ENCODE measurements around the gene DDX50.
A peak's percentile ranks its signal among the peaks of the same experiment; 100 is the strongest.

DNA sequence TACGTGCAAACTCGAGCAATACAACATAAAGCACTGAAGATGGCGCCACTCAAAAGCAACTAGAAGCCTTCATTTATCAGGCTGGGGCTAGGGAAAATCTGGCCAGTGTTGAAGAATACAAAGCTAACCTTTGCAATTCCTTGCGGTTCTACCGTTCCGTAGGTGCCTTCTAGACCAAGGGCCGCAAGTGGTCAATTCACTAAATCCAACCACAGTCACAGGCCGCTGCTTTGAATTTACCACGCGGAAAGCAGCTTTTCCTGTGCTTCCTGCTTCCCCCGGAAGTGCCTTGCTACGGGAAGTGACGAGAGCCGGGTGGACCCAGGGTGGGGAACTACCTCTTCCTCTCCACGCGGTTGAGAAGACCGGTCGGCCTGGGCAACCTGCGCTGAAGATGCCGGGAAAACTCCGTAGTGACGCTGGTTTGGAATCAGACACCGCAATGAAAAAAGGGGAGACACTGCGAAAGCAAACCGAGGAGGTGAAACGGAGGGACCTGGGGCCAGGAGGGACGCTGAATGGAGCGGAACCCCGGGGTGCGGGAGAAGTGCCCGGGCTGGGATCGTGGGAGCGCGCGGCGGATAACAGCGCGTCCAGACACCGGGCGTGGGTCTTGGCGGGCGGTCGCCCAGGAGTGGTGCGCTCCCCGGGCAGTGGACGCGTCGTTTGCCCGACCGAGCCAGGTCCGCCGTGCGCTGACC, 54.9 kb downstream of the DDX50 start, which contains the start of gene DDX21:
- TF ChIP-seq CTCF (IDR thresholded peaks at IDR 0.05; ENCODE audit: low read depth, low read length, poor library complexity, severe bottlenecking) (peak; percentile 88), EZH2phosphoT487 (IDR thresholded peaks at IDR 0.05; ENCODE audit: borderline replicate concordance, low read length) (no peak)
